ENCODE results near the gene PIGR.

DNA sequence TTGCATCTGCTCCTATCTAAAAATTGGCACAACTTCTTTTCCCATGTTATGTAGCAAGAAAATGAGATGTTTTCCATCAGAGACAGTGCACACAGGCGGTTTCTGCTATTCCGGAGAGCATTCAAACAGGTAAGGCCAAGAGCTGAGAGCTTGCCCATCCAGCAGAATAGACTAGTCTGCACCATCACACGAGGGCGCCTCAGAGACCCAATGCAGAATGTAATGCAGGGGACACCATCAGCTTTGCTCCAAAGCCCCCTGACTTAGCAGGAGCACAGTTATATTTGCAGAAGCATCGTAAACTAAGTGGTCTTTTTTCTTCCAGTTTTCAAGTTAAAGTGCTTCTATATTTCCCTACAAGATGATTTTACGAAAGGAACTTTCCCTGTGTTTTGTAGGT, 44.3 kb downstream of the PIGR start:
- TF ChIP-seq, protein P1, sequence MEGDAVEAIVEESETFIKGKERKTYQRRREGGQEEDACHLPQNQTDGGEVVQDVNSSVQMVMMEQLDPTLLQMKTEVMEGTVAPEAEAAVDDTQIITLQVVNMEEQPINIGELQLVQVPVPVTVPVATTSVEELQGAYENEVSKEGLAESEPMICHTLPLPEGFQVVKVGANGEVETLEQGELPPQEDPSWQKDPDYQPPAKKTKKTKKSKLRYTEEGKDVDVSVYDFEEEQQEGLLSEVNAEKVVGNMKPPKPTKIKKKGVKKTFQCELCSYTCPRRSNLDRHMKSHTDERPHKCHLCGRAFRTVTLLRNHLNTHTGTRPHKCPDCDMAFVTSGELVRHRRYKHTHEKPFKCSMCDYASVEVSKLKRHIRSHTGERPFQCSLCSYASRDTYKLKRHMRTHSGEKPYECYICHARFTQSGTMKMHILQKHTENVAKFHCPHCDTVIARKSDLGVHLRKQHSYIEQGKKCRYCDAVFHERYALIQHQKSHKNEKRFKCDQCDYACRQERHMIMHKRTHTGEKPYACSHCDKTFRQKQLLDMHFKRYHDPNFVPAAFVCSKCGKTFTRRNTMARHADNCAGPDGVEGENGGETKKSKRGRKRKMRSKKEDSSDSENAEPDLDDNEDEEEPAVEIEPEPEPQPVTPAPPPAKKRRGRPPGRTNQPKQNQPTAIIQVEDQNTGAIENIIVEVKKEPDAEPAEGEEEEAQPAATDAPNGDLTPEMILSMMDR (optimal IDR thresholded peaks at IDR 0.05 in 1 of 3, IDR thresholded peaks at IDR 0.05 in 1 of 3, conservative IDR thresholded peaks at IDR 0.05 in 1 of 3; ENCODE audit: extremely low read depth in 1 of 3, insufficient read depth in 2 of 3, low read length in 3 of 3): no peak
- no peak for TF ChIP-seq EZH2 (IDR thresholded peaks at IDR 0.05; ENCODE audit: low read length)

Measured in keratinocyte (primary cell).